GM19397 (cell line): ENCODE results near the gene ATG5.

Experiments
- ATAC-seq: cut with Tn5 transposase; IDR thresholded peaks from one replicate; pipeline ENCODE4 v1.9.1; 2021; ENCODE audit warnings: mild to moderate bottlenecking, moderate library complexity; ENCODE audit not compliant: unreplicated experiment

ATG5 gene

GRCh38 chr6:106184629-106185028, 140.9 kb downstream of the ATG5 start:
- ATAC-seq, result no peak

- ATAC-seq, result no peak
These were observed 142.1 kb downstream of the ATG5 start for GRCh38 chr6:106183430-106183829.

GRCh38 chr6:106182455-106182854, 143.1 kb downstream of the ATG5 start:
- ATAC-seq, result no peak

GRCh38 chr6:106181664-106182418, 143.7 kb downstream of the ATG5 start:
- no peak for ATAC-seq

- ATAC-seq, result no peak
These were observed 145.4 kb downstream of the ATG5 start for GRCh38 chr6:106180208-106180607.

- no peak for ATAC-seq
These were observed 146.7 kb downstream of the ATG5 start for GRCh38 chr6:106178900-106179299.

- ATAC-seq, result no peak
These were observed 147.8 kb downstream of the ATG5 start for GRCh38 chr6:106177786-106178185.

- ATAC-seq, result no peak
These were observed 152.3 kb downstream of the ATG5 start for GRCh38 chr6:106173124-106173879.

- ATAC-seq, result no peak
These were observed 155.3 kb downstream of the ATG5 start for GRCh38 chr6:106170030-106170791.

- no peak for ATAC-seq
These were observed 156.0 kb downstream of the ATG5 start for GRCh38 chr6:106169517-106169916.

- no peak for ATAC-seq
These were observed 157.3 kb downstream of the ATG5 start for GRCh38 chr6:106168097-106168888.

GRCh38 chr6:106167096-106167814, 158.3 kb downstream of the ATG5 start:
- peak; percentile 41 for ATAC-seq

- ATAC-seq, result no peak
These were observed 159.6 kb downstream of the ATG5 start for GRCh38 chr6:106165885-106166485.

- ATAC-seq, result peak; percentile 39
These were observed 161.3 kb downstream of the ATG5 start for GRCh38 chr6:106163966-106164877.

- no peak for ATAC-seq
These were observed 162.1 kb downstream of the ATG5 start for GRCh38 chr6:106163446-106163965.

- ATAC-seq, result no peak
These were observed 162.6 kb downstream of the ATG5 start for GRCh38 chr6:106162921-106163320.

- no peak for ATAC-seq
These were observed 163.7 kb downstream of the ATG5 start for GRCh38 chr6:106161893-106162292.

- no peak for ATAC-seq
These were observed 164.2 kb downstream of the ATG5 start for GRCh38 chr6:106161311-106161874.
